ENCODE data around the gene PHKG2. TPM values are rescaled to one million over a fixed set of nuclear protein-coding genes. Genes with fewer than 3 reads are reported as not detected.
A peak's percentile ranks its signal among the peaks of the same experiment; 100 is the strongest.

Gene PHKG2
- total RNA-seq, 2 experiments from 2014 or later, result 27.8 to 30.3 TPM

DNA sequence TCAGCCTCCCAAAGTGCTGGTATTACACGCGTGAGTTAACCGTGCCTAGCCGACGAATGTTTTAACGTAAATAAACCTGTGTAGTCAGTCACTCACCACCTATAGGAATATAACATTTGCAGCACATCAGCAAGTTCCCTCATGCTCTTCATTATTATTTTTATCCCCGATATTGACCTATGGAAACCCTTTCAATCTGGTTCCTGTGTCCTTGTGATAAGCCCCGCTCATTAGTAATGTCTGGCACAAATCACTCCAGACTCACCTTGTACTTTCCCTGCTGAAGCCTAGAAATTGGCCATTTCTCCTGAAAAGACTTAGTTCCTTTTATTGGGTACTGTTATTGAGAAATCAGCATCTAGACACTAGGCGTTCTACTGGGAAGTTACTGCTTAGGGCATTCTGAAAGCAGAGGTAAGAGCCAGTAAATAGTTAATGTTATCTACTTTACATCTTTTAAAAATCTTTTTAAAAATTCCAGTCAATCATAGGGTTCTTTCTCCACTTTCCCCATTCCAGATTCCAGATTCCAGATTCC lies 1.5 kb upstream of the PHKG2 start:
- no peaks in the 10 kb centered on the region for H3K9me3 Mint-ChIP-seq
- H3K36me3 Mint-ChIP-seq (ENCODE audit: low read depth), result peaks cover 35% of the 10 kb centered on the region
- TF ChIP-seq, protein P1, sequence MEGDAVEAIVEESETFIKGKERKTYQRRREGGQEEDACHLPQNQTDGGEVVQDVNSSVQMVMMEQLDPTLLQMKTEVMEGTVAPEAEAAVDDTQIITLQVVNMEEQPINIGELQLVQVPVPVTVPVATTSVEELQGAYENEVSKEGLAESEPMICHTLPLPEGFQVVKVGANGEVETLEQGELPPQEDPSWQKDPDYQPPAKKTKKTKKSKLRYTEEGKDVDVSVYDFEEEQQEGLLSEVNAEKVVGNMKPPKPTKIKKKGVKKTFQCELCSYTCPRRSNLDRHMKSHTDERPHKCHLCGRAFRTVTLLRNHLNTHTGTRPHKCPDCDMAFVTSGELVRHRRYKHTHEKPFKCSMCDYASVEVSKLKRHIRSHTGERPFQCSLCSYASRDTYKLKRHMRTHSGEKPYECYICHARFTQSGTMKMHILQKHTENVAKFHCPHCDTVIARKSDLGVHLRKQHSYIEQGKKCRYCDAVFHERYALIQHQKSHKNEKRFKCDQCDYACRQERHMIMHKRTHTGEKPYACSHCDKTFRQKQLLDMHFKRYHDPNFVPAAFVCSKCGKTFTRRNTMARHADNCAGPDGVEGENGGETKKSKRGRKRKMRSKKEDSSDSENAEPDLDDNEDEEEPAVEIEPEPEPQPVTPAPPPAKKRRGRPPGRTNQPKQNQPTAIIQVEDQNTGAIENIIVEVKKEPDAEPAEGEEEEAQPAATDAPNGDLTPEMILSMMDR (IDR thresholded peaks at IDR 0.05), result no peak
- H3K27ac Mint-ChIP-seq, result peak overlapping the region; percentile 21
- H3K27me3 Mint-ChIP-seq, result no peaks in the 10 kb centered on the region
- peaks cover 21% of the 10 kb centered on the region for H3K4me1 Mint-ChIP-seq (ENCODE audit: low read depth)
- DNase-seq (no peak), ATAC-seq (no peak)
- CTCF ChIA-PET, result interaction anchor here (2.6 kb wide), 1 partner anchor 68 kb away, joined by 16 read pairs; no protein-coding TSS in a partner anchor
- H3K4me3 Mint-ChIP-seq, result no peak overlapping the region
- POLR2A ChIA-PET, result interaction anchor here (1.4 to 2.1 kb wide), 5 partner anchors 9 to 59 kb away, joined by 7 to 12 read pairs (median 10); no protein-coding TSS in a partner anchor
- intact Hi-C loops (cut with micrococcal nuclease), result no loop called here

DNA sequence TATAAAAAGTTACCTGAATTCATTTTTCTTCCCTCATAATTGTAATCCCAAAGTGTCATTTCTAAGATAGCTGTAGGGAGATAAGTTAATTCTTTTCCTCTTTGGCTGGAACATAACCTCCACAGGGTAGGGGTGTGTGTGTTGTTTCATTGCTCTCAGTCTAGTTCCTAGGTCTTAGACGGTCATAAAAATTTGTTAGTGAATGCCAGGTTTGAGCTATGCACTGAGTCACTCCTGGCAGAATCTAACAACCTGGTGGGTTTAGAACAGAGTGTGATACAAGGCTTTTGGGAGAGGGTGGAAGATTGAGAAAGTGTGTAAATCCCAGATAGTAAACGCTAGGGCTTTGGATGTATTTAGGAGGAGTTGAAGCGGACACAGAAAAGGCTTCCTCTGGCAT lies 894 bp upstream of the PHKG2 start:
- peak overlapping the region; percentile 79 for H3K27ac Mint-ChIP-seq
- H3K4me3 Mint-ChIP-seq, result peak overlapping the region; percentile 90
- H3K9me3 Mint-ChIP-seq, result no peaks in the 10 kb centered on the region
- ATAC-seq, result no peak
- ChIA-PET POLR2A (interaction anchor here (0.8 to 2.1 kb wide), 11 partner anchors 9 to 275 kb away, joined by 3 to 12 read pairs (median 5); partner anchors contain the start of gene ITGAL), CTCF (interaction anchor here (0.8 to 2.6 kb wide), 6 partner anchors 18 to 195 kb away, joined by 3 to 16 read pairs (median 3); no protein-coding TSS in a partner anchor)
- DNase-seq, result no peak
- H3K36me3 Mint-ChIP-seq (ENCODE audit: low read depth), result peaks cover 31% of the 10 kb centered on the region
- TF ChIP-seq, protein P1 (IDR thresholded peaks at IDR 0.05), result no peak
- intact Hi-C loops (cut with micrococcal nuclease), result no loop called here
- H3K27me3 Mint-ChIP-seq, result no peaks in the 10 kb centered on the region
- H3K4me1 Mint-ChIP-seq (ENCODE audit: low read depth), result peaks cover 21% of the 10 kb centered on the region

DNA sequence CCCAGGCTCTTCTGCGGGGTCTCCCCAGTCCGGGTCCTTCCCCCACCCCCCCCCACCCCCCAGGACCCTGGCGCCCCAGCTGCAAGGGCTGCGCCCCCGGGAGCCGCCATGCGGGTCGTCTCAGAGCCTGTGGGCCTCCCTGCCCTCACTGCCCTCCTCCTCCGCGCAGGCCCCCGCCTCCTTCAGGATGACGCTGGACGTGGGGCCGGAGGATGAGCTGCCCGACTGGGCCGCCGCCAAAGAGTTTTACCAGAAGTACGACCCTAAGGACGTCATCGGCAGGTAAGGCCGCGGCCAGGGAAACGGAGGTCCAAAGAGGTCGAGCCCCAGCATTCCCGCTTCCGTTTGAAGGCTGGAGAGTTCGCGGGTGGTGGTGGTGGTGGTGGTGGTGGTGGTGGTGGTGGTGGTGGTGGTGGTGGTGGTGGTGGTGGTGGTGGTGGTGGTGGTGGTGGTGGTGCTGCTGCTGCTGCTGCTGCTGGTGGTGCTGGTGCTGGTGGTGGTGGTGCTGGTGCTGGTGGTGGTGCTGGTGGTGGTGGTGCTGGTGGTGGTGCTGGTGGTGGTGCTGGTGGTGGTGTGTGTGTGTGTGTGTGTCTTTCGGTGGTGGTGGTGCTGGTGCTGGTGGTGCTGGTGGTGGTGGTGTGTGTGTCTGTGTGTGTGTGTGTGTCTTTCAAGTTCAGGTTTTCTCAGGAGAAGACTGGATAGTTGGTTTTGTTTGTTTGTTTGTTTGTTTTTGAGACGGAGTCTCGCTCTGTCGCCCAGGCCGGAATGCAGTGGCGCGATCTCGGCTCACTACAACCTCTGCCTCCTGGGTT lies 615 bp downstream of the PHKG2 start:
- ATAC-seq (peak; percentile 12), DNase-seq (peak; percentile 40)
- Mint-ChIP-seq H3K36me3 (ENCODE audit: low read depth) (peaks cover 28% of the 10 kb centered on the region), H3K27me3 (no peaks in the 10 kb centered on the region), H3K4me3 (peak overlapping the region; percentile 90), H3K9me3 (no peaks in the 10 kb centered on the region), H3K27ac (peak overlapping the region; percentile 84), H3K4me1 (ENCODE audit: low read depth) (peaks cover 21% of the 10 kb centered on the region)
- ChIA-PET CTCF (interaction anchor here (1.4 to 2.6 kb wide), 3 partner anchors 16 to 193 kb away, joined by 3 to 16 read pairs (median 5); no protein-coding TSS in a partner anchor), POLR2A (interaction anchor here (0.6 to 2.1 kb wide), 15 partner anchors 9 to 277 kb away, joined by 3 to 12 read pairs (median 4); partner anchors contain the start of genes FBRS and ITGAL)
- intact Hi-C loops (cut with micrococcal nuclease), result no loop called here
- TF ChIP-seq, protein P1 (IDR thresholded peaks at IDR 0.05), result no peak

DNA sequence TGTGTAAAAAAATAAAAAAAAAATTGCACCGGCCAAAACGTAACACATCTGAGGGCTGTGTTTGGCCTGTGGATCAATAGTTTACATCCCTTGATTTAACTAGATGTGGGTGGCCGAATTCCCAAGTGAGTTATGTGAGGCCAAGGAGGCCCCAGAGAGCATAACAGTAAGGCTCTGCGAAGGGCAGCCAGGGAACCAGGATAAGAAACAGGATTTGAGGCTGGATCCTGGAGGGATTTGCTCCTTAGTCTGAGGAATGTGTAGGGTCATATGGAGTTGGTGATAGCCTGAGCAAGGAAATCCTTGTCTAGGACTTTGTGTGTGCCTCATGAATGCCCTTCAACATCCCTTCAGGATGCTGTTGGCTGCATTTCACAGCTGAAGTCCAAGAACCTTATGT lies 2.0 kb downstream of the PHKG2 start:
- CTCF ChIA-PET, result interaction anchor here (0.6 to 1.6 kb wide), 4 partner anchors 56 to 347 kb away, joined by 3 to 5 read pairs (median 4); no protein-coding TSS in a partner anchor
- Mint-ChIP-seq H3K36me3 (ENCODE audit: low read depth) (peaks cover 22% of the 10 kb centered on the region), H3K4me3 (peak overlapping the region; percentile 90), H3K27me3 (no peaks in the 10 kb centered on the region), H3K4me1 (ENCODE audit: low read depth) (peaks cover 21% of the 10 kb centered on the region), H3K27ac (no peak overlapping the region), H3K9me3 (no peaks in the 10 kb centered on the region)
- TF ChIP-seq, protein P1 (IDR thresholded peaks at IDR 0.05), result no peak
- POLR2A ChIA-PET, result interaction anchor here (0.9 to 2.0 kb wide), 5 partner anchors 9 to 91 kb away, joined by 3 to 6 read pairs (median 3); no protein-coding TSS in a partner anchor
- ATAC-seq, result no peak
- intact Hi-C loops (cut with micrococcal nuclease), result no loop called here
- no peak for DNase-seq
